Measurements from ENCODE around the gene UGT2B7.
"Not testable (repeated sequence)": the region's sequence is repeated elsewhere in the genome, so short reads cannot be mapped to it uniquely, and the experiment has no call there.

UGT2B7 gene

DNA sequence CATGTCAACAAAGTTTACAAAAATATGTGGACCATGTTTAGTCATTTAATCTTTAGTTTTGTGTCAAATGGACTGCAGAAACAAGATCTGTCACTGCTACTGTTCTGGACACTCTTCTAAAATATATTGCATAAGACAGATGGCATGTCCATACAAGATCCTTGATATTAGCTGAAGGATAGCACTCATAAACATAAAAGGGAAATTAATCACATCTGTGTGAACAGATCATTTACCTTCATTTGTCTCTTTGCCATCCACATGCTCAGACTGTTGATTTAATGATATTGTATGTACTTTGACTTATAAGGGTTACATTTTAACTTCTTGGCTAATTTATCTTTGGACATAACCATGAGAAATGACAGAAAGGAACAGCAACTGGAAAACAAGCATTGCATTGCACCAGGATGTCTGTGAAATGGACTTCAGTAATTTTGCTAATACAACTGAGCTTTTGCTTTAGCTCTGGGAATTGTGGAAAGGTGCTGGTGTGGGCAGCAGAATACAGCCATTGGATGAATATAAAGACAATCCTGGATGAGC, at the start of gene UGT2B7:
Gene UGT2B7 (plus strand): TSS at position 364 of the 546 bp plus-strand sequence. CDS start 47 bp downstream, at position 411.
- DNase-seq (ENCODE audit: low spot score) = no peak

DNA sequence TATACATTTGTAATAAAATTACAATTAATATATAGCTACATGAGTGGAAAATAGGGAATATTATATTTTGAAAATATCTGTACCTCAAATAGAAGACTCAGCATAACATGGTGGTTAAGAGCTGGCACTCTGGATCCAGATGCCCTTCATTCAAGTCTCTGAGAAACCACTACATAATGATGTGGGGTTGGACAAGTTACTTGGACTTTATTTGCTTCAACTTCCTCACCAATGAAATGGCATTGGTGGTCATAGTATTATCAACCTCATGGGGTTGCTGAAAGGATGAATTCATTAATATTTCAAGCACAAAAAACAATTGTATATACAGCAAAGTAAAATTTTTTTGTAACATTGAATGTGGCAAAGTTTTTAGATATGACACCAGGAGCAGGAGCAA, 46.4 kb upstream of the UGT2B7 start:
- DNase-seq (ENCODE audit: low spot score) = no peak

DNA sequence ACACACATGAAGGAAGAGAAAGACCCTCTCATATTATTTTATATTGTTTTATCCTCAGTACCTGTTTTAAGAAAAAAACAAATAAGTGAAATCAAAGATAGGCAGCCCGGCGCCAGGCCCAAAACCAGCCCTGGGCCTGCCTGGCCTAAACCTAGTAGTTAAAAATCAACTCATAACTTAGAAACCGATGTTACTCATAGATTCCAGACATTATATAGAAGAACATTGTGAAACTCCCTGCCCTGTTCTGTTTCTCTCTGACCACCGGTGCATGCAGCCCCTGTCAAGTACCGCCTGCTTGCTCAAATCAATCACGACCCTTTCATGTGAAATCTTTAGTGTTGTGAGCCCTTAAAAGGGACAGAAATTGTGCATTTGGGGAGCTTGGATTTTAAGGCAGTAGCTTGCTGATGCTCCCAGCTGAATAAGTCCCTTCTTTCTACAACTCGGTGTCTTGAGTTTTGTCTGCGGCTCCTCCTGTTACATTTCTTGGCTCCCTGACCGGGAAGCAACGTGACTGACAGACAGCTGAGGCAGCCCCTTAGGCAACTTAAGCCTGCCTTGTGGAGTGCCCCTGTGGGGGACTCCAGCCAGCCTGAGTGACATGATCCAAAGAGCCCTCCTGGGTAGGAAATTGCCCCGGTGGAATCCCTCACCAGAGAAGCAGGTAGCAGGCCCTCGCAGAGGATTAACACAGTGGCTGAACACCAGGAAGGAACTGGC, 45.3 kb upstream of the UGT2B7 start:
- not testable (repeated sequence) for DNase-seq (ENCODE audit: low spot score)

DNA sequence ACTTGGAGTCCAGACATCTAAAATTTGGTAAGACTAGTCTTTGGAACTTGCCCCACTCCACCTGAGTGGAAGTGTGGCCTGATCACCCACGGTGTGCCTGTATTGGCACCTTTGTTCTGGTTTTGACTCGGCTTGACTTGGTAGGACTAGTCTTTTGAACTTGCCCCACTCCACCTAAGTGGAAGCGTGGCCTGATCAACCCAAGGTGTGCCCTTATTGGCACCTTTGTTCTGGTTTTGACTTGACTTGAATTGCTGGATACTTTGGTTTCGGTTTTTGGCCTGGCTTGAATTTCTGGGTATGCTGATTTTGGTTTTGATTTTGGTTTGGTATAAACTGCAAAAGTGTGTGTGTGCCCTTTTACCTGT, 44.7 kb upstream of the UGT2B7 start:
- no peak for DNase-seq (ENCODE audit: low spot score)

DNA sequence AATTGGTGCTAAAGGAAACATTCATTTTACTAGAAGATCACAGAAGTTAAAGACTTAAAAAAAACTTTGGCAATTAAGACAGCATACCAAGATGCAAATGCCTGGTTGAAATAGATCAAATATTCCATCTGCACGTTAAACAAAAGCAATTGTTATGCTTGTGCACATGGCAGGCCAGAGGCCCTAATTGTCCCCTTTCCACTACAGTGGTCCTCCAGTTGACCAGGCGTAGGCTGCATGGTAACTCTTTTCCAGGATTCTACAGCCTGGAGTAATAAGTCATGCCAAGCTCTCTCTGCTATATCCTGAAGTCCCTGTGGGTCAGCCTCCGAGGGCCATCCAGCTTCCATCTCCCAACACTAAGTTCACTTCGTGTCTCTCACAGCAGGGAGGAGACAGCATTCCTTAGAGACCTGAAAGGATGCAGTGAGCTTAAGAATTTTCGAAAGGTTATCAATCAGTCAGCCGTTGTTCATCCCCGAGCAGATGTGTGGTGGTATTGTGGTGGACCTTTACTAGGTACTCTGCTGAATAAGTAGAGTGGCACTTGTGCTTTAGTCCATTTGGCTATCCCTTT, 42.9 kb upstream of the UGT2B7 start:
- not testable (repeated sequence) for DNase-seq (ENCODE audit: low spot score)

DNA sequence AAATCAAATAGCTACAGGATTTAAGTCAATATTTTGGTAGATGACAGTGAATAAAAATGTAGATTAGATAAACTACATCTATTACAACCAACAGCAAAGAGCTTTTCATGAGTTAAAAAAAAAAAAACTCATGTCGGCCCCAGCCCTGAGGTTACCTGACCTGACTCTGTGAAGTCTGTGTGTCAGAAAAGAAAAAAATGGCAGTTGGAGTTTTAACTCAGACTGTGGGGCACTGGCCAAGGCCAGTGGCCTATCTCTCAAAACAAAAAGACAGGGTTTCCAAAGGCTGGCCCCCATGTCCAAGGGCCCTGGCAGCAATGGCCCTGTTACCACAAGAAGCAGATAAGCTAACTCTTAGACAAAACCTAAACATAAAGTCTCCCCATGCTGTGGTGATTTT, 42.2 kb upstream of the UGT2B7 start:
- DNase-seq (ENCODE audit: low spot score) = not testable (repeated sequence)

DNA sequence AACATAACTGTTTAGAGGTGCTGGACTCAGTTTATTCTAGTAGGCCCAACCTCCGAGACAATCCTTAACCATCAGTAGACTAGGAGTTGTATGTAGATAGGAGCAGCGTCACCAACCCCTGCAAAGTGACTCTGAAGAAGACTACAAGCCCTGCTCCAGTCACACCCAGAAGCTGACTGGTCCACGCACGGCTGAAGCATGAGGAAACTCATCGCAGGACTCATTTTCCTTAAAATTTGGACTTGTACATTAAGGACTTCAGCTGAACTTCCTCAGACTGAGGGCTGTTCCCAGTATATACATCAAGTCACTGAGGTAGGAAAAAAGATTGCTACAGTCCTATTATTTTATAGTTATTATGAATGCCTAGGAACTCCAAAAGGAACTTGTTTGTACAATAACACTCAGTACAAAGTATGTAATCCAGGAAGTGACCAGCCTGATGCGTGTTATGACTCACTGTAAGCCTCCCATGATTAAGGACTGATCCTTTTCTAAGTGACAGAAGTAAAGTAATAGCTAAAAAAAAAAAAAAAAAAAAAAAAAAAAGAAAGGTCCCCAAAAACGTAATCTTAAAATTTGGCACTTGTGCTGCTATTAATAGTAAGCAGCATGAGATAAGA, 41.6 kb upstream of the UGT2B7 start:
- DNase-seq (ENCODE audit: low spot score) = no peak

DNA sequence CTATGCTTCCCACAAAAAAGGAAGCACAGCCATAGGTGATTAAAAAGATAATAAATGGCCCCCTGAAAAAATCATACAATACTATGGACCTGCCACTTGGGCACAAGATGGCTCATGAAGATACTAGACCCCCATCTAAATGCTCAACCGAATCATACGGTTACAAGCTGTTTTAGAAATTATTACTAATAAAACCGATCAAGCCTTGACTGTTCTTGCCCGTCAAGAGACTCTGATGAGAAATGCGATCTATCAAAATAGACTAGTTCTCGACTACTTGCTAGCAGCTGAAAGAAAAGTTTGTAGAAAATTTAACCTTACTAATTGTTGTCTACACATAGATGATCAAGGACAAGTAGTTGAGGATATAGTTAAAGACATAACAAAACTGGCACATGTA, 40.1 kb upstream of the UGT2B7 start:
- no peak for DNase-seq (ENCODE audit: low spot score)

DNA sequence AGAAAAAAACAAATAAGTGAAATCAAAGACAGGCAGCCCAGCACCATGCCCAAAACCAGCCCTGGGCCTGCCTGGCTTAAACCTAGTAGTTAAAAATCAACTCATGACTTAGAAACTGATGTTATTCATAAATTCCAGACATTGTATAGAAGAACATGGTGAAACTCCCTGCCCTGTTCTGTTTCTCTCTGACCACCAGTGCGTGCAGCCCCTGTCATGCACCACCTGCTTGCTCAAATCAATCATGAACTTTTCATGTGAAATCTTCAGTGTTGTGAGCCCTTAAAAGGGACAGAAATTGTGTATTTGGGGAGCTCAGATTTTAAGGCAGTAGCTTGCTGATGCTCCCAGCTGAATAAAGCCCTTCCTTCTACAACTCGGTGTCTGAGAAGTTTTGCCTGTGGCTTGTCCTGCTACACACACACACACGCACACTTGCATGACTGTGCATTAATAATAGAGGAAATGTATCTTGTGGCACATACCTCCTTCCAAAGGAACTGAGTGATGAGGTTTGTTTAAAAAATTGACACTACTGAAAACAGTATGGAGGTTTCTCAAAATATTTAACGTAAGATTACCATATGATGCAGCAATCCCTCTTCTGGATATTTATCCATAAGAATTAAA, 39.2 kb upstream of the UGT2B7 start:
- no peak for DNase-seq (ENCODE audit: low spot score)

DNA sequence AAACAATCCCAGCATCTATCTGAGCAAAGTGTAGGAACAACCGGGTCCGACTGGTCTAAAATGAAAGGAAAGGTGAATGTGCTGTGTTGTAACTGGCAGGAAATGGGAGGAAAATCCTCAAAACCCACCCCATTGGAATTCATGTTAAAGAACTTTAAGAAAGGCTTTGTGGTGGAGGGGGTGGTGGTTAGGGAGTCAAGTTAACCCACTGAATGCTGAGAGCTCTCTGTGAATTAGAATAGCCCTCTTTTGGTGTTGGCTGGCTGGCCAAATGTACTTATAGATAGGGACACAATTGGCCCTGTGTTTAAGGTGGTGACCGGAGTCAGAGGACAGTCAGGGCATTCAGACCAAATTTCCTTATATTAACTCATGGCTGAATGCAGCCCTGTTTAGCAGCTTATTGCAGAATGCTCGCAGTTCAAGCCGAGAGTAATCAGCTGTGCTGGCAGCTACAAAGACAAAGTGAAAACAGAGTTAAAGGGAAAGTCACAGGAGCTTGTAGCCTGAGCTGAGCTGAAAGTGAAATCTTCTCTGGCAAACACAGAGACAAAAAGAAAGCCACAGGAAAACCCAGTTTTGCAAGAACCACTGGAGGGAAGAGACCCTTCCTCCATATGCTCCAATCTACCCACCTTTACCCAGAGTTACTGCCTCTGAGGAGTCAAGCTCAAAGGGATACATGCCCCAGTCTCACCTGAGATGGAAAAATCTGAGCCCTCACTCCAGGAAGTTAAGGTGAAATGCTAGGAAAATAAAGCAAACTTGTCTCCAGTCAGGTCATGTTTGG, 38.5 kb upstream of the UGT2B7 start:
- DNase-seq (ENCODE audit: low spot score) = no peak

DNA sequence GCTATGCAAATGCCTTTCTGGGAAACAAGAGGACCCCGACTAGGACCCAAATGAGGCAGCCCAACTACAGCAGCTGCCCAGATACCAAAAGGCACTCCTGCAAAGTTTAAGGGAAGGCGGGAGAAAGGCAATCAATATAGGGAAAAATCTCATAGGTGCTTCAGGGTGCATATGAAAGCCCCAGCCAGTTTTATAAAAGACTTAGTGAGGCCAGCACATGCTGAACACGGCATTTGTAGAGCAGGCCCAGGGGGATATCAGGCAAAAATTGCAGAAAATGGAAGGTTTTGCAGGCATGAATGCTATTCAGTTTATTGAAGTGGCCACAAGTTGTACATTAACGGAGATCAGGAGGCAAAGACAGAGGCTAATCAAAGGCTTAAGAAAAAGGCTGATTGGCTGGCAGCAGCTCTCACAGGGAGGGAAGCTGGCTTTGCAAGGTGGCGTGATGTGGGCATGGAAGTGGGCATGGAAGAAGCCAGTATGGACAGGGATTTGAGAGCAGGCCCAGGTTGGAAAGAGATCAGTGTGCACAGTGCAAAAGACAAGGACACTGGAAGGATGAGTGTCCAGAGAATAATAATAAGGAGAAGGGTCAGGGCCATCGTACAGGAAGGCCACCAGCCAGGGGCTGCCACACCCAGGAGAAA, 37.7 kb upstream of the UGT2B7 start:
- DNase-seq (ENCODE audit: low spot score) = no peak

DNA sequence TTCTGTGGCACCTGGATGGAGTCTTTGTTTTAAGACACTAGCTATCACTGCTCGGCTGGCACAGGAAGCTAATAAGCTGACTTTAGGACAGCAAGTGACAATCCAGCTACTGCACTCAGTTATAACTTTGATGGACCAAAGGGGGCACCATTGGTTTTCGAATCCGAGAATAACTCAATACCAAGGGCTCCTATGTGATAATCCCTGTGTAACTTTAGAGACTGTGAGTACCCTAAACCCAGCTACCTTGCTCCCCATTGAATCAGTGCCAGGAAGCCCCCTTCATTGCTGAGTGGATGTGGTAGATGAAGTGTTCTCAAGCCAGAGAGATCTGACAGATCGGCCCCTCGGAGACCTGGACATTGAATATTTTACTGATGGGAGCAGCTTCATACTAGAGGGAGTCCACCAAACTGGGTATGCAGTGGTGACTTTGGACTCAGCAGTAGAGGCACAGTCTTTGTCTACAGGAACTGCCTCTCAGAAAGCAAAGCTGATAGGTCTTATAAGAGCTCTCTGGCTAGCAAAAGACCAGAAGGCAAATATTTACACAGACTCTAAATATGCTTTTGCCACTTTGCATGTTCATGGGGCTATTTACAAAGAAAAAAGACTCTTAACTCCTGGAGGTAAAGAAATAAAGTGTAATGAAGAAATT, 35.5 kb upstream of the UGT2B7 start:
- no peak for DNase-seq (ENCODE audit: low spot score)

DNA sequence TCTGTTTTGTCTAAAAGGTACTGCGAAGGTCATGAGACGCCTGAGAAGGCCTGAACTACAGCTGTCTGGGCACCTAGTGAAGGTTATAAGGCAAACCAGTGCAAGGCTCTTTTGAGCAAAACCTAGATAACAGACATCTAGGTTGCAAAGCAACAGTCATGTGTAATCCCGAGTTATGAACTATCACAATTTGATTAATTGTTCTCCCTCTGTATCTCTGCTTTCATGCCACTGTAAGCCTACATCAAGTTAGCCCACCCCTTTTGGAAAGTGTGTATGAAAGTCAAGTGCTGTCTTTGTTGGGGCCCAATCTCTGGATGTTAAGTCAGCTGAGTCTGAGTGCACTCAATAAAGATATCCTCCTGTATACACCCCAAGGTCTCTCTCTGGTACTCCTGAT, 31.9 kb upstream of the UGT2B7 start:
- DNase-seq (ENCODE audit: low spot score) = no peak

DNA sequence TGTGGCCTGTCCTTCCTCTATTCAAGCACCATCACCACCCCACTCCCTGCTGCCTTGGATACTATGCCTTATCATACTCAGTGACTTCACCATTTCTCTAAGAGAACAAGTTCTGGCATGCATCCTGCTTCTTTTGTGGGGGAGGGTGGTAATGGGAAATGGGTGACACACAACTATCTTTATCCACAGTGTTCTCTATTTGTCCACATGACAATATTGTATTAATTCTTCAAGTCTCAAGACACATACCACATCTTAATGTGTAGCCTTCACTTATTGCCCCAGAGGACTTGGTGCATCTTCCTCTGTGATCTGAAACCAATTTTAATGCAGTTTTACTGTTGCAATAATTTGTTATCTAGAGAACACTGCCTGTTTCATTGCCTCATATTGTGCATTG, 29.3 kb upstream of the UGT2B7 start:
- DNase-seq (ENCODE audit: low spot score) = no peak

DNA sequence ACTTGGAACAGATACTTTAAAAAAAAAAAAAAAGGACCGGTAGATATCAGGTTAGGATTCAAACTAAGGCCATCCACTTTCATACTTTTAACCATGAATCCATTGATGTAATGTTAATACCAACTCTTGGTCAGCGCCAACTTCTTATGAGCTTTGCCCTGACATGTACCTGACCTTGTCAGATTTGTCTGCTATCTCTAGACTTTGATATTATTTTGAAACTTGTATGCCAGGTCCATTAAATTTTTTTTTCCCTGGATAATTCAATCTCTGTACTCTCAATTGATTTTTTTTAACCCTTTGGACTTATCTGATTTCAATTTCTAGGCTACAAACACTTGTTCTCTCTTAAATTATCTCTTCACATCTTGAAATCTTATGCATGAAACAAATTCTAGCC, 27.2 kb upstream of the UGT2B7 start:
- no peak for DNase-seq (ENCODE audit: low spot score)

DNA sequence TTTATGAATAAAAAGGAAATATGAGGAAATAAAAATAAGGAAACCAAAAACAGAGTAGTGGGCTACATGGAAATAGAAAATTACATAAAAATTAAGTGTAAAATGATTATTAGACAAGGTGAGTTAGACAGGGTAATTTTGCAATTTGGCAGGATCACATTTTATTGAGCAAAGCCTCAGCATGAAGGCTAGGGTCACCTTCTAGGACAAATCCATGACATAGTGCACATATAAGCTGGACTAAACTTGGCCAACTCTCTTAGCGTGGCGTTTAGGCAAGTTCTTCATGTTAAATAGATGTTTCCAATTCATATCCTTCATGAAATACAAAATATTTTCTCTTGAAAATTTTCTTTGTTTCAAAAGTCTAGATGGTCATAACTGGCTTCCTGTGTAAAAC, 25.7 kb upstream of the UGT2B7 start:
- DNase-seq (ENCODE audit: low spot score) = no peak

DNA sequence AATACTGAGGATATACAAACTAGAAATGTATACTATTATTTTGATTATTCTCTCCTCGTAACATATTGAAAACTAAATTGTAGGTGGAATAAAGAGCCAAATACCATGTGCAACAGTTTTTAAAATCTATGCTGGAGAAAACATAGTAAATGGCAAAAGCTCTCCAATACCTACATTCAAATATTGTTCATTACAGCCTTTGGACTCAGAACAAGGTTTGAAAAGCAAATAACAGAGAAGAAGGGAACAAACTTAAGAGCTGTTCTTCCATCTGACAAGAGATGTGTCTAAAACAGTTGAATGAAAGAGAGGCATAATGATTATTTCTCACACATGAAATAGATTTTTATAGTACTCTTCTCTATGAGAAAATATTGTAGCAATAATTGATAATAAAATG, 25.0 kb upstream of the UGT2B7 start:
- DNase-seq (ENCODE audit: low spot score) = no peak

DNA sequence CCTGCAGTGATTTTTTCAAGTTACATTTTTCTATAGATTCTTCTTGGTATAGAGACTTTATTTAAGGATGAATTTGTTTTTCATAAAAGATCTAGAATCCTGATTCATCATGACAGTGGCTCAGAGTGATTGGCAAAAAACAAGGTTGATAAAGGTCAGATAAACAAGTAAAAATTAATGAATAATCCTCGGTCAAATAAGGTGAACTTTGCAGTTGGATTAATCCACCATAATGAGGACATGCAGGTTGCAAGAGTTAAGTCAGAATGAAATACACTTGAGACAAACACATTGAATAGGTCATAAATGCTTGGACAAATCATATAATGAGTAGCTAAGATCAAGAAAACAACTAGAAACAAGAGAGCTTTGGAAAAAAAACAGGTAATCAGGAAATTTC, 22.9 kb upstream of the UGT2B7 start:
- no peak for DNase-seq (ENCODE audit: low spot score)

DNA sequence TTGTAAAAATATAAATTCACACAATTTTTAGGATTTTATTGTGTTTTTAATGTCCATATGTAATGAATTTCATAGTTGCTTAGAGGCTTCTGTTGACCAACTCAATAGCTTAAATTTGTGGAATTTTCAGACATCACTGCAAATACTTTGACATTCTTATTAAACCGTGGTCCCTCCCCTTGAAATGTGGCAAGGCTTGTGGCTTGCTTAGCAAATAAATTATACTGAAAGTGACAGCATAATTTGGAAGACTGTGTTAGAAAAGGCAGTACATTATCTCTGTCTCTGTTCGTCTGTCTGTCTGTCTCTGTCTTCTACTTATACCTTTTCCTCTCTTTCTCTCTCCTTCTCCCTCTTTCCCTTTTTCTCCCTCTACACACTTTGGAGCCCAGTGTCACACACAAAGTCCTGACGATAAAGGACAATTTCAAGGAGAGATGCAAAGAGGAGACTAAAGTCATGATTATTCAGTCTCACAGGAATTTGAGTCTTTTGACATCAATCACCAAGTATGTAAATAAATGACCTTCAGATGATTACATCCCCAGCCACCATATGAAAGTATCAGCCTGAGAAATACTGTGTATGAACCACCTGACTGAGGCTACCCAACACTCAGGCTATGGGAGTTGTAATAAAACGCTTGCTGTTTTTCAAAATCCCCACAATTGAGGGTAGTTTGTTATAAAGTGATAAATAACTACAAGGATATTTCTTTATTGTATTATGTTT, 21.0 kb upstream of the UGT2B7 start:
- no peak for DNase-seq (ENCODE audit: low spot score)

DNA sequence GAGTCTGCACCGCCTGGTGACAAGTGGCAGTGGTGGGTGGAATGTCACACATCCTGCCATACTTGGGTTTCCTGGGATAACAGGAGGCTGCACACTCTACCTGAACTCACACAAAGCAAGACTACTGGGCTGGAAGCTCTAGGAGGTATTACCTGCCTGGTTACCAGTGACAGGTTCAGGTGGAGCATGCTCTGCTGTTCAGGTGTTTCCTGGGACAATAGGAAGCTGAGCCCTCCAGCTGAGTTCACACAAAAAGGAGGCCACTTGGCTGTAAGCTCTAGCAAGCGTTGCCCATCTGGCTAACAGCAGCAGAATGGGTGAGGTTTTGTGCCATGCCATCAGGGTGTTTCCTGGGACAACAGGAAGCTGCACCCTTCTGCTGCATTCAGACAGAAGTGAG, 17.4 kb upstream of the UGT2B7 start:
- no peak for DNase-seq (ENCODE audit: low spot score)

All from putamen (tissue), 1 donor.